ENCODE measurements around the gene SLC25A26.

SLC25A26 gene

DNA sequence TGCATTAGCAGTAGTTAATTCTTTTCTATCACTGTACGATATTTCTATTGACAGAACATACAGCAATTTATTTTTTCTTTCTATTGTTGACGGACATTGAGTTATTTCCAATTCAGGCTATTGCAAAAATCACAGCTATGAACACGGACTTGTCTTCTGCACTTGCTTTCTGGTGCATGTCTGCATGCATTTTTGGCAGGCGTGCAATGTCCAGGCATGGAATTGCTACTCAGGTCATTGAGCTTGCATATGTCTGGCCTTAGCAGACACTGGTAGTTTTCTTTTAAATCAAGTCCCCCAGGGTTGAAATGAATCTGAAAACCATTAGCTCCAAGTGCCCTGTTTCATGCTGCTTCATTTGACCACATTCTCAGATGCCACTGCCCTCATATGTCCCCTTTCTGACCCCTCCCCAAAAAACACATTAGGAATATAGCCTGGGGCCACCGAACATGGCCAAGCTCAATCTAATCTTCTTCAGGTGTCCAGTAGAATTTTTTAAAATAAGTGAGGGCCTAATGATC lies 207.2 kb downstream of the SLC25A26 start:
- DNase-seq, result no peak

All from anterior cingulate cortex (tissue), 58 donors.